Activated CD4-positive, CD25-positive, alpha-beta regulatory T cell (primary cell): ENCODE data around the gene DOHH.
"Not testable (repeated sequence)": the region's sequence is repeated elsewhere in the genome, so short reads cannot be mapped to it uniquely, and the experiment has no call there.

ENCODE experiments used
- DNase-seq, 4 experiments: peaks; one replicate each; lab custom pipeline; 2025; lab: John Stamatoyannopoulos, UW

Gene DOHH

GRCh38 chr19:3519126-3519525 is 18.7 kb upstream of the DOHH start:
- no peak for DNase-seq

DNA sequence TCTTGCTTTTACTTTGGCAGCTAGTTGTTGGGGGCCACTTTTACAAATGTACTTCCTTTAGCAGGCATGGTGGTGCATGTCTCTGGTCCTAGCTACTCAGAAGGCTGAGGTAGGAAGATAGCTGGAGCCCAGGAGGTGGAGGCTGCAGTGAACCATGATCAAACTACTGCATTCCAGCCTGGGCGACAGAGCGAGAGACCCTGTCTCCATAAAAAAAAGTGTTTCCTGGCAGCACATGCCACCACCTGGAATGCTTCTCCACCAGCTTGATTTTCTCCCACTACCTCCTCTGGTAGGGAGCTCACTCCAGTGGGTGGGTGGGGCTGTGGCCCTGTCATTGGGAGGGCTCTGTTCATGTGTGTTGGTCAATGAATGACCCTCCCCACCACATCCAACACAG is 18.2 kb upstream of the DOHH start:
- no peak for DNase-seq

GRCh38 chr19:3518255-3518654 is 17.8 kb upstream of the DOHH start:
- DNase-seq = no peak

- DNase-seq = no peak
Observed at GRCh38 chr19:3517638-3518037, 17.2 kb upstream of the DOHH start.

DNA sequence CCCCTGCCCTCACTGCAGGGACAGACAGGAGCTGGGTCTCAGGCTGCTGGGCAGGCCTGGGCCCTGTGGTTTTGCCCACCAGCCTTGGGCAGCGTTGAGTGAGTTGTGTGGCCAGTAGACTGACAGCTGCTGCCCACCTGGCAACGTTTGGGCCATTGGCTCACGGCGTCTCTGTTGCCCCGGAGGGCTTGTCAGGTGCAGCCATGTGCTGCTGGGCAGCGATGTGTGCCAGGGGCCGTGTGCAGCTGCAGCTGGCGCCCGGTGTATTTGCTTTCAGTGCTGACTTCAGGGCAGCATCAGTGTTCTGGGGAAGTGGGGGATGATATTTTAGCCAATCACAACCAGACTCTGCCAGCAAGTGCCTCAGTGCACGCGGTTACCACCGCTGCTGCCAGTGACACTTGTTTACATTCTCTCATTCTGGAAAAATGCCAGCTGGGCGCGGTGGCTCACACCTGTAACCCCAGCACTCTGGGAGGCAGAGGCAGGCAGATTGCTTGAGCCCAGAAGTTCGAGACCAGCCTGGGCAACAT is 16.3 kb upstream of the DOHH start:
- no peak for DNase-seq

- DNase-seq = no peak
Observed at GRCh38 chr19:3515891-3516422, 15.5 kb upstream of the DOHH start.

DNA sequence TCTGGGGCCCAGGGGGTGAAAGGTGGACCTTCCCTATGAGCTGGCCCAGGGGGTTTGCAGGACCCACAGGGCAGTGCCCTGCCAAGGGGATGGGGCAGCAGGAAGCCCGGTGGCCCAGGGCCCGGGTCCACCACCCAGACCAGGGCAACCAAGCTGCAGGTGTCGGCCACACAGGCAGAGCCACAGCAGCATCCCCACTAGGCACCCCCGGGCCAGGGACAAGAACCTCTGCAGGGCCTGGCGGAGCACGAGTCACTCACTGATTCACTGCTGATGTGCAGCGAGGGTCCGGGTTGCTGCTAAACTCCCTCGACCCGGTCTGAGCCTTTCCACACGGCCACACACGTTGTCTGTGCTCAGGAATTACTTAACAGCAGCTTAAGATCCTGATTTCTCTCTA is 14.5 kb upstream of the DOHH start:
- DNase-seq = no peak

DNA sequence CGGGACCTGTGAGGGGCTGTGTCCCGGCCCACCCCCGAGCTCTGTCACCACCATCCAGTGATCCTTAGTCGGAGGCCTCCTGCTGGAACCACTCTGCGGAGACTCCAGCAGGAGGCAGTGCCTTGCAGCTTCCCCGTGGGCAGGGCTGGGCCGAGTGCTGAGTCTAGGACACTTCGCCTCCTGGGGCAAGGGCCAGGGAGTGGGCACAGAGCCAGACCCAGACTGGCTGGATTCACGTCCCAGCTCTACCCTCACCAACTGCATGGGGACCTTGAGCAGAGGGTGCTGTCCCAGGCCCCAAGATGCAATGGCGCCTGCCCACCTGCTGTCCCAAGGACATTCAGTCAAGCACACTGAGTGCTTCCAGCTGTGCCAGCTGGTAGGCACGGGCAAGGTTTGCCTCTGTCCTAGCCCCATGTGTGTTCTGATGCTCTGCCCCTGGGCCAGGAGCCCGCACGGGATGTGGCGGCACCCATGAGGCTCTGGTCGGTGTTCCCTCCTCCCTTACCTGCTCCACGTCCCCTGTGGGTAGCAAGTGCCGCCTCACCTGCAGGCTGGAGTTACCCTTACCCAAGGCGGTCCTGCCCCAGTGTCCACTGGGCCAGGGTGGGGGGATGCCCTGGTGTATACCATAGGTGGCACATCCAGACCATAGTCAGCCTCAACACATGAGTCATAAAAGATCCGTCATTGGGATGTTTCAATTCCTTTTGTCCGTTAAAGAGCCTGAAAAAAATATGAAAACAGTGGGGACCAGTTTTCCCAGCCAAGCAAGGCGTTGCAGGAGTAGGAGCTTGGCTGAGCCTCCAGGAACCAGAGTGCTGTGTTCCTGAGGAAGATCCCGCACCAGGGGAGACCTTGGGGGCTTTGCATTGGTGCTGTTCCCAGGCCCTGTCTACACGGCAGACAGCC is 13.0 kb upstream of the DOHH start:
- DNase-seq = no peak

DNA sequence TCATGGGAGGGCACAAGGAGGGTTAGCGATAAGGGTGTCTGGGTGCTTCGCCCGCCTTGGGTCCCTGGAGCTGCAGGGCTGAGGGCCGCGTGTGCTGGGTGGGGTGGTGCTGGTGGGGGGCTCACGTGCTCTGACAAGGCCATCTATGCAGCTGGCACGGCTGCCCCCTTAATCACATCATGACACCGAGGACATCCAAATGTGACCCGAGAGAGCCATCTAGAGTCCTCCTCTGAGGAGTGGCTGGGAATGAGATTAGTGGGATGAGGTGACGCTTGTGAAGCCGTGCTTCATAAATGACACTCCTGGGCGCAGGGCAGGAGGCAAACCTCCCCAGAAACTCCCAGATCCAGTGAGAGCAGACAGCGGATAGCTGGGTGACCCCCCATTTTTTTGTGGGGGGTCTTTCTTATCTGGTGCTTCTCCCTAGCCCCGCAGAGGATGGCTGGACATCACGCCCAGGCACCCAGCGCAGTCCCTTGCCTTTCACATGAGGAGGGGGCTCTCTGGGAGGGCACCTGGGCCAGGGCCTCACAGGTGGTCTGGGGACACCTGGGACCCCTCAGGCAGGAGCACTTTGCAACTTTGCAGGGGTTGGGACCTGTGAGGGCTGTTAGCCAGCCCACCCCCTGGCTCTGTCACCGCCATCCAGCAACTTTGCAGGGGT is 12.2 kb upstream of the DOHH start:
- no peak for DNase-seq

DNA sequence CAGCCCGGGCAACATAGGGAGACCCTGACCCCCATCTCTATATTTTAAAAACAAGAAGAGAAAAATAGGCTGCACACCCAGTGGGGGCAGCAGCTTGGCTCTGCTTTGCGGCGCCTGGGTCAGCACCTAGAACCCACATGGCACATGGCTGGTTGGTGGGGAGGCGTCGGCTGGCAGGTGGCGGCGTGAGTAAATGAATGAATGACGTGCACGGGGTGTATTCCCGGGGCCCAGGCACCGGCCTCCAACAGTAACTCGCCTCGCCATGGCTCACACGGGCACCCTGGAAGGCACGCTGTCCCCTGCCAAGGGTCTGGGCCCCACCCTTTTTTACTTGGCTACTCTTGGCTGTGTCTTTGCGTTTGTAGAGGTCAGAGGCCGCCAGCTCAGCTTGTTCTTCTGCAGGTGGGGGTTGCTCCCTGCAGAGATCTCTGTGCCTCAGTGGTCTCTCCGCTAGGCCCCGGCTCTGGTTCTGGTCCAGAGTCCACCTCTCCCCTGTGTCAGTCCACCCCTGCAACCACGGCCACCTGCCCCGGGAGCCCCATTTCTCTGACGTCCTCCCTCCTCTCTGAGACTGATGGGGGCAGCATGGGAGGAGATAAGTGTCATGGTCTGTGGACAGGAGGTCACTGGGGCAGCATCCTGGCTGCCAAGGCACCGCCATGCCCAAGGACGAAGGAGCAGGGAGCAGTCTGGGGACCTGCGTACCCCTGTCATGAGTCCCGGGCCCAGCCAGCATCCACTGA is 11.2 kb upstream of the DOHH start:
- DNase-seq = no peak

DNA sequence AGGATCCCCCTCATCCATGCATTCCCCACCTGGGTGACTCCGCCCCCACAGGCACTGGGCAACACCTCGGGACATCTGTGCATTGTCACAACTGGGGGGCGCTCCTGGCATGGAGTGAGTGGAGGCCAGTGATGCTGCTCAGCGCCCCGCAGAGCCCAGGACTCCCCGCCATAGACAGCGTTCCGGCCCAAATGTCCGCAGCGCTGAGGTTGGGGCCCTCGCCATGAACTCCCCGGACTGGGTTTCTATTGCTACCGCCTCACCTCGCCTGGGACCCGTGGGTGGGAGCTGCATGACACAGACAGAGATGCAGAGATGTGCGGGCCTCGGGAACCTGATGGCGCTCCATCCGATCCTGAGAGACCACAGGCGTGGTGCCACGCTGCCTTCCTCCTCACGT is 10.3 kb upstream of the DOHH start:
- no peak for DNase-seq

DNA sequence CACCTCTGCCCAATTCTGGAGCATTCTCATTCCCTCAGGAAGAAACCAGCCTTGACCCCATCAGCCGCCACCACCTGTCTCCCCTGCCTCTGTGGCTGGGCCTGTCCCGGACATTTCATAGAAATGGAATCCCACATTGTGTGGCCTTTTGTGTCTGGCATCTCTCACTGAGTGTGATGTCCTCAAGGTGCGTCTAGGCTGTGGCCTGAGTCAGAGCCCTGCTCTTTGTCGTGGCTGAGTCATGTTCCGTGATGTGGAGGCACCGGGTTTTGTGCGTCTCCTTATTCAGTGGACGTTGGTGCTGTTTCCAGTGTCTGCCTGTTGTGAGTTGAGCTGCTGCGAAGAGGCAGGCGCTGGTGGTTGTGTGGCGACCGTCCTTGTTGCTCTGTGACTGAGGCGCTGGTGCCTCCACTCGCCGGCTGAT is 9.1 kb upstream of the DOHH start:
- no peak for DNase-seq

DNA sequence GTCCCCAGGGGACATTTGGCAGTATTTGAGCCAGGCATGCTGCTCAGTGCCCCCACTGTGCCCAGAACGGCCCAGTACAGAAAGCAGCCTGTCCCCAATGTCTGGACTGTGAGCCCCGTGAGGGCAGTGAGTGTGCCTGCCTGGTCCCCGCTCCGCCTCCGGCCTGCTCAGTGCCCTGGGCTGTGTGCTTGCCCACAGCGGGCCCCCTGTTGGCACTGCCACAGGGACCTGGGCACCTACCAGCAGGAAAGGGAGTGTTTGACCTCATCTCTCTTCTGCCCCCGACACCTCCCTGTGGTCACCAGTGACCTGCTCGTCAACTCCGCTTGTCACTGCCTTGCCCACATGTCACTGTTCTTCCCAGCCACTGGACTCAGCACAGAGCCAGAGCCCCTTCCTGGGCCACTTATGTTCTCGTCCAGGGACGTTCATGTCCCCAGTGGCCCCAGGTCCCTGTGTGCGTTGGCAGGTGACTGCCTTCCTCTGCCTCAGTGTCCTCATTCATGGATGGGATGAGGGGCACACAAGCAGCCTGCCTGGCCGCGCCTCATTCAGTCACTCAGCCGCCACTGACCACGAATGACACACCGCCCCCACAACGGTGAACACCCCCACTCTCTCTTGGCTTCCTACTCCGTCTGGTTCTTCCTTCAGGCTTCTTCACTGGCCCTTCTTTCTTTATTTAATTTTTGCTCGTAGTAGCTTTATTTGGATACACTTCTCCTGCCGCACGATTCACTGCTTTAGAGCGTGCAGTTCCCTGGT is 8.5 kb upstream of the DOHH start:
- DNase-seq = no peak

DNA sequence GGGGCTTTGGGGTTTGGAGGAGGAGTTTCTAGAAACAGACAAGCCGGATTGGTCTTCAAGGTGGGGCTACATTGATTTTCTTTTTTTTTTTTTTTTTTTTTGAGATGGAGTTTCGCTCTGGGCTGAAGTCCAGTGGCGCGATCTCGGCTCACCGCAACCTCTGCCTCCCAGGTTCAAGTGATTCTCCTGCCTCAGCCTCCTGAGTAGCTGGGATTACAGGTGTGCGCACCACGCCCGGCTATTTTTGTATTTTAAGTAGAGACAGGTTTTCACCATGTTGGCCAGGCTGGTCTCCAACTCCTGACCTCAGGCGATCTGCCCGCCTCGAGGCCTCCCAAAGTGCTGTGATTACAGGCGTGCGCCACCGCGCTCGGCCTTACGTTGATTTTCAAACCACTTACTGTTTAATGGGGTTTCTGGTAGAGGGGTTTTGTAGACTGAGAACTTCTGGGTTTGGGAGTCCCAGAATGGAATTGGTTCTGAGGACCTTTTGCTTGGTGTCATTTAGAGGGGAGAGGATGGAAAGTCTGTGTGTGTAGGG is 7.7 kb upstream of the DOHH start:
- not testable (repeated sequence) for DNase-seq

DNA sequence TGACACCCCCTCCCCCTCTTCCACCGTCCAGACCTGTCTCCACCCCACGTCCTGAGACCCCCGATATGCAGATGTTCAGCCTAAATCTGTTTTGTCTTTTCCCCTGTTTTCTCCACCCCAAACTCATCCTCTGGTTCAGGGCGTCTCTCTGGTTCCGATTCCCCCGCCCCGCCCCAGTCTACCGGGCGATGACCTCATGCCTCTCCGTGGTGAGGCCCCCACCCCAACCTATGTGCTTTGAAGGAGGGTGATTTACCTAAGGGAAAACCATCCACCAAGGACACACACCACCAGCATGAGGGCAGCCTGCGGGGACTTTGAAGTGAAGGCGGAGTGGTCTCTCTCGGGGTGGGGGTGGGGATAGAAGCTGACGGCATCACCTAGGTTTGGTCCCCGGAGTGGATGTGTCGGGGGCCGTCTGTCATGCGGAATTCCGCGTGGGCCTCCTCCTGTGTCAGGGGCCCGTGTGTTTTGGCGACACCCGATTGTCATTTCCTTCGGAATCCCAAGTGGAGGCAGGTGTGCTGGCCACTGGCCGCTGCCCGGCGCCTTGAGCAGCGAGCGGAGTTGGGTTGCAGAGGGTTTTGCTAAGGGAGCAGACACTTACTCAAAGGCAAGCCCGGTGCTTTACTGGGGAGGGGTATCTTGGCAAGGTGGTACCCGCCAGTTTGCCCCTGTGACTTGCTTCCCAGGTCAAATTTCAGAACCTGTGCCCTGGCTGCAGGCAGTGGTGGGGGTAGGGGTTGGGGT is 7.1 kb upstream of the DOHH start:
- DNase-seq = no peak

GRCh38 chr19:3506384-3507340 is 6.2 kb upstream of the DOHH start:
- DNase-seq = no peak

DNA sequence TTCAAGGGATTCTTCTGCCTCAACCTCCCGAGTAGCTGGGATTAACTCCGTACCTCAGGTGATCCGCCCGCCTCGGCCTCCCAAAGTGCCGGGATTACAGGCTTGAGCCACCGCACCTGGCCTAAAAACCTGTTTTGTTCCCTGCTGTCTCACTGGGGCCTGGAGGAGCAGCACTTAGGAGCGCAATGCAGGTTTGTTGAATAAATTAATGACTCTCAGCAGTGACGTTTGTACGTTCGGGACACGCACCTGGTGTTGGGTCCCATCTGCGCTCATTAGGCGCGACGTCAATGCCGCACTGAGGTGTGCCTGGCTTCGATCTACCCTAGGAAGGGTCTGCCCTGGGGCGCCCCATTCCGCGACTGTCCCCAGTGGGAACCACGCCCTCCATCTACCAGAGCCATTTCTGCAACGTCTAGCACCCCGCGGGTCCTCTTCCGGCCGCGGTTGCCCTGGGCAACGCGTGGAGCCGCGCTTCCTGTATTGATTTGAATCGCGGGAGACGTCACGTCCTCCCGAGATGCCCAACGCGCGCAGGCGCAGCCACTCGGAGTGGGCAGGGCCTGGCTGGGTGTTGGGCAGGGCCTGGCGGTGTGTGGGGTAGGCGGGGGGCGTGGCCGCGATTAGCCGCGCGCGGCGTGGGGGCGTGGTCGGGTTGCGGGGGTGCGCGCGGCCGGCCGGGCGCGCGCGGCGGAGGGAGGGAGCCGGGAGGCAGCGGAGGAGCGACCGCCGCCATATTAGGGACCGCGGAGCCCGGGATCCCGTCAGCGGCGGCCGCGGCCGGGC is 5.3 kb upstream of the DOHH start, which contains the start of gene FZR1:
FZR1 (plus strand) TSS at position 714 of the 786 bp plus-strand sequence. CDS start 16,679 bp downstream, outside the sequence.
- DNase-seq = peak; percentile 98 to 100 (median 98)

DNA sequence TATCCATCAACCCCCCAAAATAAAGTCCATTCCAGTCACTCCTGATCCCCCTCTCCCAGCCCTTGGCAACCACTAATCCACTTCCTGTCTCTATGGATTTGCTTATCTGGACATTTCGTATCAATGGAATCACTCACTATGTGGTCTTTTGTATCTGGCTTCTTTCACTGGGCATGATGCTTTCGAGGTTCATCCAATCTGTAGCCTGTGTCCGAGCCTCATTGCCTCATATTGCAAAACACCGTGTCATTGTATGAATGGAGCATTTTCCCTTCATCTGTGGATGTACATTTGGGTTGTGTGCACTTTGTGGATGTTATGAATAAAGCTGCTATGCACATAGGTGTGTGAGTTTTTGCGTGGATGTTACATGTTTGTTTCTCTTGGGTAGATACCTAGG is 4.3 kb upstream of the DOHH start:
- DNase-seq = no peak
